ENCODE results near the gene PEX5L. TPM values are rescaled to one million over a fixed set of nuclear protein-coding genes. Genes with fewer than 3 reads are reported as not detected.

Gene PEX5L
- 1 to 10 TPM in 5 of 7 donors, under 1 TPM in 2; 0.30 to 8.6 (median 1.1) TPM for total RNA-seq
- polyA plus RNA-seq = under 1 TPM; 0.59 to 0.70 TPM
- long read RNA-seq, donor 1 = 0 reads
- long read RNA-seq, donor 2 = 0 reads
- long read RNA-seq, donor 3, partial matches to known transcripts = 0 of 1 reads
- long read RNA-seq, donor 3, other reads (novel, unspliced or antisense) = 1 of 1 reads

- H3K4me3 ChIP-seq = peak within 1 kb of the TSS; percentile 30
- no peak within 1 kb of the TSS for H3K27ac ChIP-seq
- peak; percentile 43 to 82 (median 71) for DNase-seq
- H3K4me1 ChIP-seq (ENCODE audit: insufficient read depth) = peaks cover 2% of the 10 kb centered on the region
- H3K36me3 ChIP-seq = no peaks in the 10 kb centered on the region
- H3K9me3 ChIP-seq = no peaks in the 10 kb centered on the region
- 1 to 2% (median 1%) methylated on average over 52 to 96 of the region's 96 CpGs for WGBS, 3 donors
- TF ChIP-seq CTCF (IDR thresholded peaks at IDR 0.05) = no peak
- no peak for TF ChIP-seq EP300 (IDR thresholded peaks at IDR 0.05)
- no peak for TF ChIP-seq POLR2A (IDR thresholded peaks at IDR 0.05)
- intact Hi-C loops (cut with DNase I) = no loop called here
- H3K27me3 ChIP-seq = no peaks in the 10 kb centered on the region
Measured at GRCh38 chr3:180036671-180037455, at the start of gene PEX5L. Gene PEX5L (minus strand): TSS chr3:180036937. CDS start chr3:180036599, 338 bp downstream.

- Histone ChIP-seq H3K4me3 (no peak overlapping the region), H3K4me1 (ENCODE audit: insufficient read depth) (no peaks in the 10 kb centered on the region), H3K36me3 (no peaks in the 10 kb centered on the region), H3K27ac (no peak overlapping the region), H3K27me3 (no peaks in the 10 kb centered on the region), H3K9me3 (no peaks in the 10 kb centered on the region)
- intact Hi-C loops (cut with DNase I) = no loop called here
- no peak for TF ChIP-seq CTCF (IDR thresholded peaks at IDR 0.05)
- WGBS, 3 donors = 50 to 57% (median 57%) methylated on average over 2 of the region's 2 CpGs
- DNase-seq = no peak
Measured at GRCh38 chr3:180085122-180085710, 48.5 kb upstream of the PEX5L start.

GRCh38 chr3:180082699-180083098 lies 46.0 kb upstream of the PEX5L start:
- no peak overlapping the region for H3K4me3 ChIP-seq
- intact Hi-C loops (cut with DNase I) = no loop called here
- H3K27ac ChIP-seq = no peak overlapping the region
- TF ChIP-seq CTCF (IDR thresholded peaks at IDR 0.05) (no peak), EP300 (IDR thresholded peaks at IDR 0.05) (no peak), POLR2A (IDR thresholded peaks at IDR 0.05) (no peak)
- no peaks in the 10 kb centered on the region for H3K36me3 ChIP-seq
- H3K9me3 ChIP-seq = no peaks in the 10 kb centered on the region
- no peaks in the 10 kb centered on the region for H3K27me3 ChIP-seq
- DNase-seq = no peak
- H3K4me1 ChIP-seq (ENCODE audit: insufficient read depth) = no peaks in the 10 kb centered on the region
- WGBS, 3 donors = 88 to 93% (median 92%) methylated on average over 2 of the region's 2 CpGs

GRCh38 chr3:180078592-180078991 lies 41.9 kb upstream of the PEX5L start:
- TF ChIP-seq EP300 (IDR thresholded peaks at IDR 0.05) = no peak
- no peak for TF ChIP-seq CTCF (IDR thresholded peaks at IDR 0.05)
- no peak for TF ChIP-seq POLR2A (IDR thresholded peaks at IDR 0.05)
- H3K27ac ChIP-seq = no peak overlapping the region
- 48 to 65% (median 64%) methylated on average over 2 of the region's 2 CpGs for WGBS, 3 donors

More at GRCh38 chr3:180078592-180078991, 41.9 kb upstream of the PEX5L start:
- Histone ChIP-seq H3K4me3 (no peak overlapping the region), H3K36me3 (no peaks in the 10 kb centered on the region), H3K9me3 (no peaks in the 10 kb centered on the region), H3K27me3 (no peaks in the 10 kb centered on the region), H3K4me1 (ENCODE audit: insufficient read depth) (no peaks in the 10 kb centered on the region)
- DNase-seq = no peak
- intact Hi-C loops (cut with DNase I) = no loop called here
